Measurements from ENCODE around the gene STPG3.
"Not testable (repeated sequence)": the region's sequence is repeated elsewhere in the genome, so short reads cannot be mapped to it uniquely, and the experiment has no call there.

The STPG3 gene

DNA sequence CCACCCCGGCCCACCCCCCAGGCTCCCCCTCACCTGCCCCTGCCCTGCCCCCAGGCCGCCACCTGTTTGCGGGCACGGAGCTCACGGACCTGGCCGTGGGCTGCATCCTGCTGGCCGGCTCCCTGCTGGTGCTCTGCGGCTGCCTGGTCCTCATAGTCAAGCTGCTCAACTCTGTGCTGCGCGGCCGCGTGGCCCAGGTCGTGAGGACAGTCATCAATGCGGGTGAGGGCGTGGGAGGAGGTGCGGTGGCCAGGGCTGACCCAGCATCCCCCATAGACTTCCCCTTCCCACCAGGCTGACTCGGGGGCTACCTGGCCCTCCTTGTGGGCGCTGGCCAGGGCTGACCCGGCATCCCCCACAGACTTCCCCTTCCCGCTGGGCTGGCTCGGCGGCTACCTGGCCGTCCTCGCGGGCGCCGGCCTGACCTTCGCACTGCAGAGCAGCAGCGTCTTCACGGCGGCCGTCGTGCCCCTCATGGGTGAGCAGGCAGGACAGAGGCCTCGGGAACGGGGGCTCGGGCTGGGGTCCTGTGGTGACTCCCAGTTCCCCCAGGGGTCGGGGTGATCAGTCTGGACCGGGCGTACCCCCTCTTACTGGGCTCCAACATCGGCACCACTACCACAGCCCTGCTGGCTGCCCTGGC is 16.9 kb upstream of the STPG3 start:
- no peak for DNase-seq (ENCODE audit: low read depth)

DNA sequence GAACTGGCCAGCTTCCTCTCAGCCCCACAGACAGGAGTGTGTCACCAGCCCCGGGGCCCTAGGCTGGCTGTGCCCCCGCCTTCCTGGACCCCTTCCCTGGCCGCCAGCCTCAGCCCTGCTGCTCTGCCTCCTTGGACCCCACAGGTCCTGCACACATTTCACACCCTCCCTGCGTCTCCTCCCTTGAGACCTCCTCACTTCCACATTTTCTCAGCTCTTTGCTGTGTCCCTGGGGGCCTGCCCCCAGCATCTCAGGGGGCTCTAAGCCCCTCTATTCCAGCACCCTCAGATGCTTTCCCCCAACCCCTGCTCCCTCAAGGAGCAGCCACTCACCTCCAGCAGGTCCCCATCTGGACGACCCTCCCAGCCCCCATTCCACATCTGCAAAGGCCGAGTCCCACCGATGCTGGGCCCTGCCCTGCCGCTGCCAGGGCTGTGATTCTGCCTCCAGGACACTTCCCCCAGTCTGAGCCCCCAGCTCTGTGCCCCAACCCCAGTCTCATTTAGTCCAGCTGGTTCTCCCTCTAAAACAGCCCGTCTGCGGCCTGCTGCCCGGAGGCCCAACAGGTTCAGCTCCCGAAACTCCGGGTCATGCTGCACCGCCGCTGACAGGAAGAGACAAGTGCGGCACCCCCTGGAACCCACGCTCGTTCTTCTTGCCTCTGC is 16.2 kb upstream of the STPG3 start:
- DNase-seq (ENCODE audit: low read depth), result no peak

DNA sequence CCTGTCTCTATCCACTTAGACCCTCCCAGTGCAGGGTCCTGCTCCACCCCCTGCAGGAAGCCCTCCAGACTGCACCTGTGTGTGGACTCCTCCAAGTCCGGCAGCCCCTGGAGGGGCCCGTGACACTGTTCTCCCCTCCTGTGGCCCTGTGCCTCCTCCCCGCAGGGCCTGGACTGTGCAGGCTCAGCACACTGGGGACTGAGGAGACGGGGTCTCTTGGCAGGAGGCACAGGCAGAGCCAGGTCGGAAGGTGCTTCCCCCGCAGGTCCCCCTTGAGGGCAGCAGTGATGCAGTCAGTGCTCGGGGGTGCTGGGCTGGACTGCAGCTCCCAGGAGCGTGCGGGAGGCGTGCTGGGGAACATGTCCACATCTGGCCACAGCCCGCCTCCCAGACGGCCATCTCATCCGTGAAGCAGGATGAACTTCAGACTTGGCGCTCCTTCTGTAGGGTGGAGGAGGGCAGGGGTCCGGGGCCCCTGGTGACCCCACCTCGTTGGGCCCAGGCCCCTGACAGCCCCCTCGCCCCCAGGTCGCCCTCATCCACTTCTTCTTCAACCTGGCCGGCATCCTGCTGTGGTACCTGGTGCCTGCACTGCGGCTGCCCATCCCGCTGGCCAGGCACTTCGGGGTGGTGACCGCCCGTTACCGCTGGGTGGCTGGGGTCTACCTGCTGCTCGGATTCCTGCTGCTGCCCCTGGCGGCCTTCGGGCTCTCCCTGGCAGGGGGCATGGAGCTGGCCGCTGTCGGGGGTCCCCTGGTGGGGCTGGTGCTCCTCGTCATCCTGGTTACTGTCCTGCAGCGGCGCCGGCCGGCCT is 15.5 kb upstream of the STPG3 start:
- no peak for DNase-seq (ENCODE audit: low read depth)

DNA sequence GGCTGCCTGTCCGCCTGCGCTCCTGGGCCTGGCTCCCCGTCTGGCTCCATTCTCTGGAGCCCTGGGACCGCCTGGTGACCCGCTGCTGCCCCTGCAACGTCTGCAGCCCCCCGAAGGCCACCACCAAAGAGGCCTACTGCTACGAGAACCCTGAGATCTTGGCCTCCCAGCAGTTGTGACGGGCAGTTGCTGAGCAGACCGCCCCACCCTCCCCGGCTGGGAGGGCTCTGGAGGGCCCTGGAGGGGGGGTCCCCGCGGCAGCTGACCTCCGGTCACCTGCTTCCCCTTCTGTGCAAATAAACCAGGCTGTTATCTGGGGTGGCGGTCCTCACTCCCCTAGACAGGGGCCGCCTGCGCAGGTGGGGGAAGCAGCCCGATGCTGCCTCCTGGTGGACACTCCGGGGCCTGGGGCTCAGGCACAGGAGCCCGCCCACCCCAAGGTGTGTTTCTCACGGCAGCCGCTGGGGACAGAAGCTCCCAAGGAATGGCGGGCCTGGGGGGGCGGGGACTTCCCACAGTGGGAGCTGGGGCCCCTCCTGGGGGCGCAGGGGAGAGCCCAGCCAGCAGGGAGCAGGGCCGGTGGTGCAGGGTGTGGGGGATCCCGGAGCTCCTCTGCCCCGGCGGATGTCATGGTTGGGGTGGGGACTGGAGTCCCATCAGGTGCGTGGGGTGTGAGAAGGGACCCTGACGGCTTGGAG is 14.7 kb upstream of the STPG3 start:
- peak; percentile 77 for DNase-seq (ENCODE audit: low read depth)

DNA sequence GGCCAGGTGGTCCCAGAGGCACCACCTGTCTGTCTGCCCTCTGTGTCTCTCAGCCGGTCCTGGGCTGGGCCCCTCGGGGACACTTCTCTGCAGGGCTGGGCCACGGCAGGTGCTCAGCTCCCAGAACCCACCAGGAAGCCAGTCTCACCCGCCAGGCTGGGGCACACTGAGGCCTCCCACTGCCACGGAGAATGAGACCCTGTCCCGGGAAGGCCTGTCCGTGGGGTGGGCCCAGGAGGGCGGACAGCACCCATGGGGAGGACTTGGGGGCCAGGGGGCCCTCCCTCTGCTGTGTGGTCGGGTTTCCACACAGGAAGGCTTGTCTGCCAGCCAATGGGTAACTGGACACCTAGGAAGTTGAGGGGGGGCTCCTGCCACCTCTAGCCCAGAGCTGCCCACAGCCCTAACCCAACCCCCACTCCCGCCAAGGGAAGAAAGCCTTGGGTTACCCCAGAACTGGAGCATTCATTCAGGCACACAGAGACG is 14.1 kb upstream of the STPG3 start:
- no peak for DNase-seq (ENCODE audit: low read depth)

DNA sequence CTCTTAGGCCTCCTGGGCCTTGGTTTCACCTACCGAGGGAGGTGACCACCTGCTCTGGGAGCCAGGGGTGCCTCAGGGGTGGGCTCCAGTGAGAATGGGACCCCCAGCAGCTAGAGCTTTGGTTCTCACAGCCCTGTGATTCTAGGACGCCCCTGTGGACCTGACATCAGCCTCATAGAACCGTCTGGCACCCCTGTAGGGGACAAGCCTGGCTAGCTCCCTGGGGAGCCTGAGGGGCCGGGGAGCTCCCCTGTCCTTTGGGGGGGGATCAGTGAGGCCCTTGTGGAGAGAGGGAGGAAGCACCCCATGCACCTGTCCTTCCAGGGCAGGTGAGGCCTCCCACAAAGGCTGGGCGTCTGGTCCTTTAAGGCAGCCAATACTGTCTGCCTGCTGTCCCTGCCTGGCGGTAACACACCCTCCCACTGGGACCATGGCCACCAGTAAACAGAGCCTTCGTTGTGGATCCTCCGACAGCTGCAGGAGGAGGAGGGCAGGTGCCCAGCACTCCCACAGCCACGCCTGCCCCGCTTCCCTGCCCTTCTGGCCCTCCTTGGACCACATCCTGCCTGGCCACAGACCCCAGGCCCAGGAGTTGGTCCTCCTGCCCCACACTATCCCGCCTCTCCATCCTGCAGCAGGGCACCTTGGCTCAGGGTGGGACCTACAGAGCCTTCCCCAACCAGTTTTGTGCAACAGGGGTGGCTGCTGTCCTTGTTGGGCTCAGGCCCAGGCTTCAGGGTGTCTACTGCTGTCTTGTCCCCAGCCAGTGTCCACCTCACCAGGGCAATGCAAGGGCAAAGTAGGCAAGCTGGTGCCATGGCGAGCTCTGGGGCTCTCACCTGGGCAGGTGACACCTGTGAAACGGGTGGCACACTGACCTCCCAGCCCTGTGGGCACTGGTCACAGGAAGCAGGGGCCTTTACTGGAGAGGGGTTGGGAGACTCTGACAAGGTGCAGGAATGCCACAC is 13.0 kb upstream of the STPG3 start:
- DNase-seq (ENCODE audit: low read depth), result no peak

DNA sequence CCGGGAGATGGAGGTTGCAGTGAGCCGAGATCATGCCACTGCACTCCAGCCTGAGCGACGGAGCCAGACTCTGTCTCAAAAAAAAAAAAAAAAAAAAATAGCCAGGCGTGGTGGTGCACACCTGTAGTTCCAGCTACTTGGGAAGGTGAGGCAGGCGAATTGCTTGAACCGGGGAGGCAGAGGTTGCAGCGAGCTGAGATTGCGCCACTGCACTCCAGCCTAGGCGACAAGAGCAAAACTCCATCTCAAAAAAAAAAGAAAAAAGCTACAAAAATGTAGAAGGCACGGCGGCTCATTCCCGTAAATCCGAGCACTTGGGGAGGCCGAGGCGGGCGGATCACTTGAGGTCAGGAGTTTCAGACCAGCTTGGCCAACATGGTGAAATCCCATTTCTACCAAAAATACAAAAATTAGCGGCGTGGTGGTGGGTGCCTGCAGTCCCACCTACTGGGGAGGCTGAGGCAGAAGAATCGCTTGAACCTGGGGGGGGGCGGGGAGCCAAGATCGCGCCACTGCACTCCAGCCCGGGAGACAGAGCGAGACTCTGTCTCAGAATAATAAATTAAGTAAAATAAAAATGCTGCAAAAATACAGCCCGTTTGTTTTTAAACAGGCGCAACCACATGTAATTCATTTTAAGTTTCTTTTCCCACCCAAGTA is 11.4 kb upstream of the STPG3 start:
- DNase-seq (ENCODE audit: low read depth), result not testable (repeated sequence)

DNA sequence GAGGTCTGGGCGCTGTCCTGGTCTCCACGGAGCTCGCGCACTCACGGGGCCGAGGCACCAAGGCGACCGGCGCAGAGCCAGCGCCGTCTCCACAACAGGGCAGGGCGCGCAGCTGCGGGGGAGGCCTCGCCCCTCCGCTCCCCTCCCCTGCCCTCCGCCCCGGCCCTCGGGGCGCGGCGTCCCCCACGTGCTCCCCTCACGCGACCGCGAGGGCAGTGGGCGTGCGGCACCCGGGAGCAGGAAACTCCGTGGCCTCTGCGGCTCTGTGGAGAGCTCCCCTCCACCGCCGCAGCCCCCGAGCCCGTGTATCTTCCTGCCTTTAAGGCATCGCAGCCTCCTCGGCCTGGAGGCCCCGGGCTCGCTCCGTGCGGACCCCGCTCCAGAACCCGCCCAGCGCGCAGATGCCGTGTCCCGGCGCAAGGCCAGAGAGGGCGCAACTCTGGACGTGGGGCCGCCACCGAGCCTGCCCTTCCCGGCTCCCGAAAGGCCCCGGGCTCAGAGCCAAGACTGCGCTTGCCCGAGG is 10.7 kb upstream of the STPG3 start:
- peak; percentile 63 for DNase-seq (ENCODE audit: low read depth)

DNA sequence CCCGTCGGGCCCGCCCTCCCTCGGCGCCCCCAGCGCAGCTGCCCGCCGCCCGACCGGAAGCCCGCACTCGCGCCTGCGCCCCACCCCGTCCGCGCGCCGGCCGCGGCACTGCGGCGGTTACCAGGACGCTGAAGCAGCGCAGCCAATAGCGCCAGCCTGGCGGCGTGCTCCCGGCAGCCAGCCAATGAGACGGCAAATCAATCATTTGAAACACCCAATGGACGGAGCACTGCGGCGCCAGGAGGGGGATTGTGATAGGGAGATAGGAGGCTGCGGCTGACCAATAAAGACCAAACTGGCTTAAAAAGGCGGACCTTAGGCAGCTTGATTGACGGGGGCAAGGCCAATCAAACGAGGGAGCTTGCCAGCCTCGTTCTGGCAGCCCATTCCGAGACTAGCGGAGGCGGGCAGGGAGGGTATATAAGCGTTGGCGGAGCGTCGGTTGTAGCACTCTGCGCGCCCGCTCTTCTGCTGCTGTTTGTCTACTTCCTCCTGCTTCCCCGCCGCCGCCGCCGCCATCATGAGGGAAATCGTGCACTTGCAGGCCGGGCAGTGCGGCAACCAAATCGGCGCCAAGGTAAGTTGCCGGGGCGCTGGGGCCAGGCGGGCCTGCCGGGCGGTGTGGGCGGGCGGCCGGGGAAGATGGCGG is 10.1 kb upstream of the STPG3 start, which contains the start of gene TUBB4B:
TUBB4B (plus strand) TSS at position 447 of the 649 bp plus-strand sequence; CDS start at position 521, 74 bp downstream.
- peak; percentile 97 for DNase-seq (ENCODE audit: low read depth)

DNA sequence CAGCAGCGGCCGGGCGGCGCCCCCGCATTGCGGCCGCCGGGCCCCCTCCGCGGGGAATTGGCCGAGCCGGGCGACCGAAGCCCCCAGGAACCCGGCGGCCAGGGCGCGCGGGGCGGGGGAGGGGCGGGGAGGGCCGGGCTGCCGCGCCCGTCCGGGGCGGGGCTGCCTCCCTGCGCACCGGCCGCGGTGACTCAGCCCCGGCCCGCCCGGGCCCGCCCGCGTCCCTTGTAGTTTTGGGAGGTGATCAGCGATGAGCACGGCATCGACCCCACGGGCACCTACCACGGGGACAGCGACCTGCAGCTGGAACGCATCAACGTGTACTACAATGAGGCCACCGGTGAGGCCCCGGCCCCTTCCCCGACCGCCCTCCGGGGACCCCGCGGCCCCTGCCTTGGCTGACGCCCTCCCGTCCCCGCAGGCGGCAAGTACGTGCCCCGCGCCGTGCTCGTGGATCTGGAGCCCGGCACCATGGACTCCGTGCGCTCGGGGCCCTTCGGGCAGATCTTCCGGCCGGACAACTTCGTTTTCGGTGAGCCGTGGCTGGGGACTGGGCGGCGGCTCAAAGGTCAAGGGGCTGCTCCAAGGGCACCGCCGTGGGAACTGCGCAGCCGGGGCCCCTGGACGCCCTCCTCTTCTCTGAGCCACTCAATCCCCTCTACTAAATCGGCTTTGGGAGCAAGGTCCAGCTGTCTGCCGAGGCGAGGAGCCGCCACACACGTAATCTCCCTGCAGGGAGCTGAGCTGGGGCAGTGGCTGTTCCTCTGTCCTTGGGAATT is 9.4 kb upstream of the STPG3 start:
- DNase-seq (ENCODE audit: low read depth), result peak; percentile 61

DNA sequence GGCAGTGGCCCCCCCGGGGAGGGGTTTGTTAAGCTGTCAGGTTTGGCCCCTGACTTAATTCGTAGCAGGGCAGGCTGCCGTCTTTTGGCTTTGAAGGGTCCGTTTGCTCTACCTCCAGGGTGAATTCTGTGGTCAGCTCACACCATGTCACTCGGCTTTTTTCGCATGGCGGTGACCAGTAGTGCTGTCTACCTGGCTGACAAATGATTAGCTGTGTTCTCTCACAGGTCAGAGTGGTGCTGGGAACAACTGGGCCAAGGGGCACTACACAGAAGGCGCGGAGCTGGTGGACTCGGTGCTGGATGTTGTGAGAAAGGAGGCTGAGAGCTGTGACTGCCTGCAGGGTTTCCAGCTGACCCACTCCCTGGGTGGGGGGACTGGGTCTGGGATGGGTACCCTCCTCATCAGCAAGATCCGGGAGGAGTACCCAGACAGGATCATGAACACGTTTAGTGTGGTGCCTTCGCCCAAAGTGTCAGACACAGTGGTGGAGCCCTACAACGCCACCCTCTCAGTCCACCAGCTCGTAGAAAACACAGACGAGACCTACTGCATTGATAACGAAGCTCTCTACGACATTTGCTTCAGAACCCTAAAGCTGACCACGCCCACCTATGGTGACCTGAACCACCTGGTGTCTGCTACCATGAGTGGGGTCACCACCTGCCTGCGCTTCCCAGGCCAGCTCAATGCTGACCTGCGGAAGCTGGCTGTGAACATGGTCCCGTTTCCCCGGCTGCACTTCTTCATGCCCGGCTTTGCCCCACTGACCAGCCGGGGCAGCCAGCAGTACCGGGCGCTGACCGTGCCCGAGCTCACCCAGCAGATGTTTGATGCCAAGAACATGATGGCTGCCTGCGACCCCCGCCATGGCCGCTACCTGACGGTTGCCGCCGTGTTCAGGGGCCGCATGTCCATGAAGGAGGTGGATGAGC is 8.6 kb upstream of the STPG3 start:
- DNase-seq (ENCODE audit: low read depth), result no peak

DNA sequence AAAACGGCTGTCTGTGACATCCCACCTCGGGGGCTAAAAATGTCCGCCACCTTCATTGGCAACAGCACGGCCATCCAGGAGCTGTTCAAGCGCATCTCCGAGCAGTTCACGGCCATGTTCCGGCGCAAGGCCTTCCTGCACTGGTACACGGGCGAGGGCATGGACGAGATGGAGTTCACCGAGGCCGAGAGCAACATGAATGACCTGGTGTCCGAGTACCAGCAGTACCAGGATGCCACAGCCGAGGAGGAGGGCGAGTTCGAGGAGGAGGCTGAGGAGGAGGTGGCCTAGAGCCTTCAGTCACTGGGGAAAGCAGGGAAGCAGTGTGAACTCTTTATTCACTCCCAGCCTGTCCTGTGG is 7.8 kb upstream of the STPG3 start:
- not testable (repeated sequence) for DNase-seq (ENCODE audit: low read depth)

DNA sequence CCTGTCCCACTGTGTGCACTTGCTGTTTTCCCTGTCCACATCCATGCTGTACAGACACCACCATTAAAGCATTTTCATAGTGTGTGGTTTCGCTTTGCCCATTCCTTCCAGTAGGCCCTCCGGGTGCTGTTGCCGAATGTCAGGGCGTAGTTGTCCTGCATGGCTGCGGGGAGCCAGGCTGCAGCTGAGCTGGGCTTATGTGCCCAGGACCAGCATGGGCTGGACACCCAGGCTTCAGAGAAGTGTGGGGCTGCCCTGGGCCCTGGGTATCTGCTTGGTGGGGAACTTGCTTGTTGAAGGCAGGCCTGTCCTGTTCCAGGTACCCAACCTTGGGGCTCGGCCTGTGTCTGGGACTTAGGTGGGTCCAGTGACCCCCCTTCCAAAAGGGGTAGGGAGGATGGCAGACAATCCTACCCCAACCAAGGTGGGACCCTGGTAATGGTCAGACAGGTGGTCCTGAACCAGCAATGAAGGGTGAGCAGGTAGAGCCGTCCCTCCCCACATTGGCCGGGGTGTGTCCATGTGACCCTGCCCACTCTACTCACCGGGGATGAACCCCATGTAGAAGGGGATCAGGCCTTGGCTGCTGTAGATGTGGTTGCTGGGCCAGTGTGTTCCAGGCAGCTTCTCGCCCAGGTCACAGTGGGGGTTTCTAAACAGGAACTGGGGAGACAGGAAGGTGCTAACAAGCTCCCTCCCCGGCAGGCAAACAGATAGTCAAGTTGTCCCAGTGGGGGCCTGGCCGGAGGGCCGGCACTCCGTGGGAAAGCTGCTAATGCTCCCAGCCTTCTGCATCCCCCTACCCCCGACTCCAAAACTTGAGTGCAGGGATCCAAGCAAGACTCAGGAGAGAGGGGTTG is 7.2 kb upstream of the STPG3 start:
- no peak for DNase-seq (ENCODE audit: low read depth)

DNA sequence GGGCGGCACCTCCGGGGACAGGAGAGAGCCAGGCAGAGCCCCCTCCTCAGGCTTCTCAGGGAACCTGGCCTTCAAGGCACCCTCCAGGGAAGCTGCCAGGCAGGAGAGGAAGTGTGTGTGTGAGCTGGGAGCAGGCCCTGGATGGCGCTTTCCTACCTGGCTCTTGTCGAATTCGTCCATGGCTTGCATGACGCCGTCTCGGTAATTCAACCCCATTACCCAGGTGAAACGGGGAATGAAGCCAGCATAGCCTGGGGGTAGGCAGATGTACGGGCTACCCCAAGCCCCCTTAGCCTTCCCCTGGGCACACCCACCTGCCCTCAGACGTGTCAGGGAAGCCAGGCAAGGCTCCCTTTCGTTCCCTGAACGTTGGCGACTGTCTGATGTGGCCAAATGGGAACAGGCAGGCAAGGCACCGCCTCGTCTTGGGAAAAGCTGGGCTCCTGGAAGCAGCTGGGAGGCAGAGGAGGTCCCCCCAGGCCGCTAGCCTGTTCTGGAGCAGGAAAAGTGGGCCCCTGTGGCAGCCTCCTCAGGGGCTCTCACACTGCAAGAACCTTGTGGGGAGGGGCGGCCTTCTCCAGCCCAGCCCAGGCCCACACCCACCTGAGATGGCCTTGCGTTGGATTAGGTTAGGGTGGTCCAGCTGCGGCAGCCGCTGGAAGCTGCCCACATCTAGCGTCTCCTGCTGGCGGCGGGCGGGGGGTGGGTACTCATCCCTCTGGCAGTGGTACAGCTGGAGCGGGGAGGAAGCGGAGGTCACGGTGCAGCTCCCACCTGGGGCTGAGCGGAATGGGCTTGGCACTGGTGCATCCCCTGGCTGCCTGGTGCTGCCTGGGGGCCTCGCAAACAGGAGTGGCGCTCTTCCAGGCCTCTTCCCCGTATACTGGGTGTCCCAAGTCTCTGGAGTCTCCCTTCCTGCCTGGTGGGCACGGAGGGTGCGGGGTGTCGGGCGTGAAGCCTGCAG is 6.3 kb upstream of the STPG3 start:
- no peak for DNase-seq (ENCODE audit: low read depth)
